ENCODE measurements around the gene TRABD2A.

- TF ChIP-seq POLR2AphosphoS5 (IDR thresholded peaks at IDR 0.05) (no peak), POLR2A (IDR thresholded peaks at IDR 0.05) (no peak)
- TF ChIP-seq, protein P1, sequence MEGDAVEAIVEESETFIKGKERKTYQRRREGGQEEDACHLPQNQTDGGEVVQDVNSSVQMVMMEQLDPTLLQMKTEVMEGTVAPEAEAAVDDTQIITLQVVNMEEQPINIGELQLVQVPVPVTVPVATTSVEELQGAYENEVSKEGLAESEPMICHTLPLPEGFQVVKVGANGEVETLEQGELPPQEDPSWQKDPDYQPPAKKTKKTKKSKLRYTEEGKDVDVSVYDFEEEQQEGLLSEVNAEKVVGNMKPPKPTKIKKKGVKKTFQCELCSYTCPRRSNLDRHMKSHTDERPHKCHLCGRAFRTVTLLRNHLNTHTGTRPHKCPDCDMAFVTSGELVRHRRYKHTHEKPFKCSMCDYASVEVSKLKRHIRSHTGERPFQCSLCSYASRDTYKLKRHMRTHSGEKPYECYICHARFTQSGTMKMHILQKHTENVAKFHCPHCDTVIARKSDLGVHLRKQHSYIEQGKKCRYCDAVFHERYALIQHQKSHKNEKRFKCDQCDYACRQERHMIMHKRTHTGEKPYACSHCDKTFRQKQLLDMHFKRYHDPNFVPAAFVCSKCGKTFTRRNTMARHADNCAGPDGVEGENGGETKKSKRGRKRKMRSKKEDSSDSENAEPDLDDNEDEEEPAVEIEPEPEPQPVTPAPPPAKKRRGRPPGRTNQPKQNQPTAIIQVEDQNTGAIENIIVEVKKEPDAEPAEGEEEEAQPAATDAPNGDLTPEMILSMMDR (IDR thresholded peaks at IDR 0.05), result no peak
Measured at GRCh38 chr2:84870306-84870705, 10.6 kb downstream of the TRABD2A start.

Data from breast epithelium (tissue), 3 donors.